Measurements from ENCODE around the gene MB21D2.
"Not testable (repeated sequence)": the region's sequence is repeated elsewhere in the genome, so short reads cannot be mapped to it uniquely, and the experiment has no call there.

Gene MB21D2

GRCh38 chr3:192860454-192860853 lies 57.2 kb downstream of the MB21D2 start:
- no peak for TF ChIP-seq ZFX (IDR thresholded peaks at IDR 0.05)
- TF ChIP-seq, protein P1, sequence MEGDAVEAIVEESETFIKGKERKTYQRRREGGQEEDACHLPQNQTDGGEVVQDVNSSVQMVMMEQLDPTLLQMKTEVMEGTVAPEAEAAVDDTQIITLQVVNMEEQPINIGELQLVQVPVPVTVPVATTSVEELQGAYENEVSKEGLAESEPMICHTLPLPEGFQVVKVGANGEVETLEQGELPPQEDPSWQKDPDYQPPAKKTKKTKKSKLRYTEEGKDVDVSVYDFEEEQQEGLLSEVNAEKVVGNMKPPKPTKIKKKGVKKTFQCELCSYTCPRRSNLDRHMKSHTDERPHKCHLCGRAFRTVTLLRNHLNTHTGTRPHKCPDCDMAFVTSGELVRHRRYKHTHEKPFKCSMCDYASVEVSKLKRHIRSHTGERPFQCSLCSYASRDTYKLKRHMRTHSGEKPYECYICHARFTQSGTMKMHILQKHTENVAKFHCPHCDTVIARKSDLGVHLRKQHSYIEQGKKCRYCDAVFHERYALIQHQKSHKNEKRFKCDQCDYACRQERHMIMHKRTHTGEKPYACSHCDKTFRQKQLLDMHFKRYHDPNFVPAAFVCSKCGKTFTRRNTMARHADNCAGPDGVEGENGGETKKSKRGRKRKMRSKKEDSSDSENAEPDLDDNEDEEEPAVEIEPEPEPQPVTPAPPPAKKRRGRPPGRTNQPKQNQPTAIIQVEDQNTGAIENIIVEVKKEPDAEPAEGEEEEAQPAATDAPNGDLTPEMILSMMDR (conservative IDR thresholded peaks at IDR 0.05) = no peak

GRCh38 chr3:192858849-192859585 lies 58.6 kb downstream of the MB21D2 start:
- H3K27ac ChIP-seq = no peak overlapping the region
- TF ChIP-seq ZFX (IDR thresholded peaks at IDR 0.05) = no peak
- TF ChIP-seq, protein P1 (conservative IDR thresholded peaks at IDR 0.05) = no peak

More at GRCh38 chr3:192860454-192860853, 57.2 kb downstream of the MB21D2 start:
- no peak overlapping the region for H3K27ac ChIP-seq

DNA sequence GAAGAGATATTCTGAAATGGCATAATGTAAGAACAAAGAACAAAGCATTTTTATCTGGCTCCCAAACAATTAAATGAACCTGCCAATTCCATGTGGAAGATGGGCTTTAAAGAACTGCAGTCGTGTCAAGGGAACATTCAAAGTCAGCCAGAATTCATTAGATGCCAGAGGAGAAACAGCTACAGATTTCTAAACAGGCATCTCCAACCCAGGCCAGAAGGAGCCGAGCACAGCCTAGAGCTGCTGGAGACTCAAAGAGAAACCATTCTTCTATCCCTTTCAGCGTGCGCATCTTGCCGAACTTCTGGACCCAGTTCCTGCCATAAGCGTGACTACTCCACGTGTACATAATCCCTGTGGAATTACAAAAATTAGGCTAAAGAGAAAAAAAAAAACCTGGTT lies 60.4 kb downstream of the MB21D2 start:
- TF ChIP-seq ZFX (IDR thresholded peaks at IDR 0.05) = no peak
- TF ChIP-seq, protein P1 (conservative IDR thresholded peaks at IDR 0.05) = no peak
- no peak overlapping the region for H3K27ac ChIP-seq

DNA sequence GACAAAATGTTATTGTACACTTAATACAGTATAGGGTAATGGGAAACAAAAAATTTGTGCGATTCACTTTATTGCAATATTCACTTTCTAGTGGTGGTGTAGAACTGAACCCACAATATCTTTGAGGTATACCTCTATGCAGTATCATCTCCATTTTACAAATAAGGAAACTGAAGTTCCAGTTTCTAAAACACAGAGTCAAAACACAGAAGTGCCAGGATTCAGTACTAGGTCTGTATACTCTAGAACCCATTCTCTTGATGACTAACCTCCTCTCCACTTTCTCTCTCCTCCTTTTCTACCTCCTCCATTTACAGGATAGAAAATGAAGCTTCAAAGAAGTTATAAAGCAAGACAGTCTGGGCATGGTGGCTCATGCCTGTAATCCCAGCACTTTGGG lies 62.2 kb downstream of the MB21D2 start:
- no peak for TF ChIP-seq ZFX (IDR thresholded peaks at IDR 0.05)
- TF ChIP-seq, protein P1 (conservative IDR thresholded peaks at IDR 0.05) = no peak
- H3K27ac ChIP-seq = no peak overlapping the region

DNA sequence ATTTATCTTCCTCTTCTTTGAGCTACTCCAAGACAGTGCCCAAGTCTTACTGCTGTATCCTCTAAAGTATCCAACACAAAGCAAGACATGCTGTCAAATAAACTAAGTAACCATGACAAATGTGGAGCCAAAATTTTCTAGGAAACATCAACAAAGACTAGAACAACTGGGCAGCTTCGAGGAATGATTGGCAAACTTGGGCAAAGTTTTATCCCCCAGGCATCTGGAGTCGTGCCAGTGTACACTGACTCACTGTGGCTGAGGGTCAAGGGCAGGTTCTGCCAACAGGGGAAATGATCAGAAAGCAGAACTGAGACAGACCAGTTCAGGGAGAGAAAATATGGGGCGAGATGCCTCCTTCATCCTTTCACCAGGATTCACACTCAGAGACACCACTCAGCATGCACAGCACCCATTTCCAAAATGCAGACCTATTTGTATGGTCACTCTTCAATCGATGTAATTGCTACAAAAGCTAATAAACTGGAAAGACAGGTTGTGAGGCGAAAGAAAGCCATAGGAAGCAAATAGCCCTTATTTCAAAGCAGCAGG lies 65.8 kb downstream of the MB21D2 start:
- TF ChIP-seq, protein P1 (conservative IDR thresholded peaks at IDR 0.05) = no peak
- TF ChIP-seq ZFX (IDR thresholded peaks at IDR 0.05) = no peak
- H3K27ac ChIP-seq = no peak overlapping the region

DNA sequence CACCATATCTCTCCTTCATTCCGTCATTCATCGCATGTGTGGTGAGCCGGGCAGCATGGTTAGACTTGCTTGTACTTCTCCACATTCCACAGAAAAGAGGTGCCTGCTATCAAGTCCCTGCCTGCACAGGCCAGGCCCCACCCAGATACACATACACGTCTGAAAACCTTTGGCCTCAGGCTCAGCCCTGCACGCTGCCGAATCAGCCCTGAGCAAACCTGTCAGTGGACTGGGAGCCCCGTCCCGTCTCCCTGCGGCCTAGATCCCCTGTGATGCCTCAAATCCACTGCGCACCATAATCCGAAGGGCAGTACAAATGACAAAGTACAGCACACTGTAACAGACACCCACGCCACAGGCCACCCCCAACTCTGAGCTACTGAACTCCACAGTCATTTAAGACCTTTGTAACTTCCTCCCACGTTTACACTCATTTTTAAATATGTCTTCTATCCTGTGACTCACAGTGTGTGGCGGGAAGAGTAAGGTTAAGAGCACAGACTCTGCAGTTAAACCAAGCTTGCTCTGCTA lies 67.1 kb downstream of the MB21D2 start:
- no peak overlapping the region for H3K27ac ChIP-seq
- TF ChIP-seq ZFX (IDR thresholded peaks at IDR 0.05) = no peak
- TF ChIP-seq, protein P1 (conservative IDR thresholded peaks at IDR 0.05) = no peak

GRCh38 chr3:192849821-192850220 lies 67.8 kb downstream of the MB21D2 start:
- not testable (repeated sequence) for H3K27ac ChIP-seq

All from C4-2B (cell line).